ENCODE results near the gene KIF26B.

- no peak for TF ChIP-seq POLR2AphosphoS5 (IDR thresholded peaks at IDR 0.05; ENCODE audit: insufficient read depth in 1 of 2, low read depth in 1 of 2)
- TF ChIP-seq, protein P1, sequence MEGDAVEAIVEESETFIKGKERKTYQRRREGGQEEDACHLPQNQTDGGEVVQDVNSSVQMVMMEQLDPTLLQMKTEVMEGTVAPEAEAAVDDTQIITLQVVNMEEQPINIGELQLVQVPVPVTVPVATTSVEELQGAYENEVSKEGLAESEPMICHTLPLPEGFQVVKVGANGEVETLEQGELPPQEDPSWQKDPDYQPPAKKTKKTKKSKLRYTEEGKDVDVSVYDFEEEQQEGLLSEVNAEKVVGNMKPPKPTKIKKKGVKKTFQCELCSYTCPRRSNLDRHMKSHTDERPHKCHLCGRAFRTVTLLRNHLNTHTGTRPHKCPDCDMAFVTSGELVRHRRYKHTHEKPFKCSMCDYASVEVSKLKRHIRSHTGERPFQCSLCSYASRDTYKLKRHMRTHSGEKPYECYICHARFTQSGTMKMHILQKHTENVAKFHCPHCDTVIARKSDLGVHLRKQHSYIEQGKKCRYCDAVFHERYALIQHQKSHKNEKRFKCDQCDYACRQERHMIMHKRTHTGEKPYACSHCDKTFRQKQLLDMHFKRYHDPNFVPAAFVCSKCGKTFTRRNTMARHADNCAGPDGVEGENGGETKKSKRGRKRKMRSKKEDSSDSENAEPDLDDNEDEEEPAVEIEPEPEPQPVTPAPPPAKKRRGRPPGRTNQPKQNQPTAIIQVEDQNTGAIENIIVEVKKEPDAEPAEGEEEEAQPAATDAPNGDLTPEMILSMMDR (IDR thresholded peaks at IDR 0.05) = no peak
Measured at GRCh38 chr1:245716561-245716960, 561.8 kb downstream of the KIF26B start.
